Progenitor cell of endocrine pancreas (in vitro differentiated cells): ENCODE measurements around the gene CEP170. TPM values are rescaled to one million over a fixed set of nuclear protein-coding genes. Genes with fewer than 3 reads are reported as not detected.
"Not testable (repeated sequence)": the region's sequence is repeated elsewhere in the genome, so short reads cannot be mapped to it uniquely, and the experiment has no call there.

Experiments used
- DNase-seq: peaks from one replicate; pipeline ENCODE4 v3.0.0; 2021; ENCODE audit warnings: low spot score; ENCODE audit not compliant: unreplicated experiment
- H3K27ac Mint-ChIP-seq: 2 replicates; pipeline ENCODE4 v1.8.0; 2021; ENCODE audit warnings: mild to moderate bottlenecking, moderate library complexity, mixed read lengths
- H3K27me3 Mint-ChIP-seq: 2 replicates; pipeline ENCODE4 v1.8.0; 2021; ENCODE audit warnings: mixed read lengths
- H3K36me3 Mint-ChIP-seq: 2 replicates; pipeline ENCODE4 v1.8.0; 2022; ENCODE audit warnings: mixed read lengths; ENCODE audit not compliant: insufficient read depth
- H3K4me1 Mint-ChIP-seq: 2 replicates; pipeline ENCODE4 v1.8.0; 2021; ENCODE audit warnings: low read depth, mixed read lengths
- H3K4me3 Mint-ChIP-seq: 2 replicates; pipeline ENCODE4 v1.8.0; 2021; ENCODE audit warnings: low read depth, mild to moderate bottlenecking, moderate library complexity, mixed read lengths
- H3K9me3 Mint-ChIP-seq: 2 replicates; pipeline ENCODE4 v1.8.0; 2021; ENCODE audit warnings: low read depth, mixed read lengths
- total RNA-seq: library from RNA; stranded (reverse); gene quantifications from 2 replicates; pipeline ENCODE4 v1.2.1, GENCODE V29; 2021
- TF ChIP-seq, protein P1 (sequence below): fragments of 200-600 bp; sonication (generic); IDR thresholded peaks from one replicate; pipeline ENCODE4 v1.5.0; 2021; ENCODE audit warnings: antibody characterized with exemption, mild to moderate bottlenecking; ENCODE audit not compliant: unreplicated experiment

CEP170 gene
- total RNA-seq, 1 donor from 2014 or later: 80.1 TPM

- not testable (repeated sequence) for H3K27me3 Mint-ChIP-seq, H3K4me3 Mint-ChIP-seq, H3K9me3 Mint-ChIP-seq, H3K4me1 Mint-ChIP-seq, DNase-seq, H3K27ac Mint-ChIP-seq
- peaks cover 14% of the 10 kb centered on the region for H3K36me3 Mint-ChIP-seq
Measured at GRCh38 chr1:243204336-243204735, 50.7 kb downstream of the CEP170 start.

DNA sequence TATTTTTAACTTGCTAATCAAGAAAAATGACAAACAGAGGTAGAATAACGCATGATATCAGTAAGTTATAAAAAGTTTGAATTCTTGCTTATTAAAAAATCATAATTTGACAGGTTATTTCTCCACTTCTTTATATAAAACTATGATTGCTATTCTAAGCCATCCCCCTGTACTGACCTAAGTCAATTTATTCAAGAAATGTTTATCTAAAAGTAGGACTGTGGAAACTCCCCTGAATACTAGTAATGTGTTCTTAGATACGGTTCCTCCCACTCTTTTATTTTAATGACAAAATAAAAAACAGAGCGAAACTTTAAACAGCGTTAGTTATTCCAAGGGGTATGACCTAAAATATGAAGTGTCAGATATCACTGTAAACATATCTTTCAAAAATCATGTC, 51.9 kb downstream of the CEP170 start:
- H3K27ac Mint-ChIP-seq, H3K9me3 Mint-ChIP-seq, H3K4me3 Mint-ChIP-seq, H3K4me1 Mint-ChIP-seq, DNase-seq, H3K27me3 Mint-ChIP-seq: not testable (repeated sequence)
- peaks cover 15% of the 10 kb centered on the region for H3K36me3 Mint-ChIP-seq

DNA sequence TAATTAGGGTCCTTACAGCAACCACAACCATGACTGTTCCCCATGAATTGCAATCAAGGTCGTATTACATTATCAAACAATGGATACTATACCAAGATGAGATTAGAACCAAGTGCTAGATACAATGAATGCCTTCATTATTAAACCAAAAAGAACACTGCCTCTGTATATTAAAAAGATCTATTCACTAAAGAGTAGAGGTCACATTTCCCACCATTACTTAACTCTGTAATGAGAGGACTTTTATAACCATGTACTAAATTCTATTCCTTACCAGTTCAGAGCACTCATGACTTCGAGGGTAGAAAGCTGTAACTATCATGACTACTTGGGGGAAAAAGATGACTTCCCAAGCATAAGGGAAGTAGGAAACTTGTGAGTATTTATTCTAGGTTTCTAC, 53.8 kb downstream of the CEP170 start:
- not testable (repeated sequence) for H3K9me3 Mint-ChIP-seq, H3K27ac Mint-ChIP-seq, DNase-seq, H3K4me1 Mint-ChIP-seq, H3K4me3 Mint-ChIP-seq, H3K27me3 Mint-ChIP-seq
- peaks cover 18% of the 10 kb centered on the region for H3K36me3 Mint-ChIP-seq

DNA sequence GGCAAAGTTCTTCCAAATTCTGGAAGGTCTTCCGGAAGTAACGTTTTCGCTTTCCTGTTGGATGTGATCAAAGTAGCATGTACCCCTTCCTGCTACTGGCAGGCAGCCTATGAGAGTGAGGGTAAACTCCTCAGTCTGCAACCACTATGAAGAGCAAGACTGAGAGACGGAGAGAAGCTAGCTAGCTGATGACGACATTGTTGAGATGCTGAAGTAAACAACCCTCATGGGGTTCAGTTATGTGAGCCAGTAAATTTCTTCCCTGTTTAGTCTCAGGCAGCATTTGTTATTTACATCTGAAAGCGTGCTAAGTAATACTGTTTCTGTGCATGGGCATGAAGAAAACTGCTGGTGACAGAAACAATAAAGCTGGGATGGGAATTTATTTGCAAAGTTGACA, 57.6 kb downstream of the CEP170 start:
- H3K4me1 Mint-ChIP-seq, H3K4me3 Mint-ChIP-seq, H3K27ac Mint-ChIP-seq, DNase-seq, H3K9me3 Mint-ChIP-seq, H3K27me3 Mint-ChIP-seq: not testable (repeated sequence)
- H3K36me3 Mint-ChIP-seq: peaks cover 14% of the 10 kb centered on the region

- H3K4me3 Mint-ChIP-seq, H3K9me3 Mint-ChIP-seq, H3K27me3 Mint-ChIP-seq, DNase-seq, H3K27ac Mint-ChIP-seq, H3K4me1 Mint-ChIP-seq: not testable (repeated sequence)
- peaks cover 12% of the 10 kb centered on the region for H3K36me3 Mint-ChIP-seq
Measured at GRCh38 chr1:243193330-243193729, 61.8 kb downstream of the CEP170 start.

DNA sequence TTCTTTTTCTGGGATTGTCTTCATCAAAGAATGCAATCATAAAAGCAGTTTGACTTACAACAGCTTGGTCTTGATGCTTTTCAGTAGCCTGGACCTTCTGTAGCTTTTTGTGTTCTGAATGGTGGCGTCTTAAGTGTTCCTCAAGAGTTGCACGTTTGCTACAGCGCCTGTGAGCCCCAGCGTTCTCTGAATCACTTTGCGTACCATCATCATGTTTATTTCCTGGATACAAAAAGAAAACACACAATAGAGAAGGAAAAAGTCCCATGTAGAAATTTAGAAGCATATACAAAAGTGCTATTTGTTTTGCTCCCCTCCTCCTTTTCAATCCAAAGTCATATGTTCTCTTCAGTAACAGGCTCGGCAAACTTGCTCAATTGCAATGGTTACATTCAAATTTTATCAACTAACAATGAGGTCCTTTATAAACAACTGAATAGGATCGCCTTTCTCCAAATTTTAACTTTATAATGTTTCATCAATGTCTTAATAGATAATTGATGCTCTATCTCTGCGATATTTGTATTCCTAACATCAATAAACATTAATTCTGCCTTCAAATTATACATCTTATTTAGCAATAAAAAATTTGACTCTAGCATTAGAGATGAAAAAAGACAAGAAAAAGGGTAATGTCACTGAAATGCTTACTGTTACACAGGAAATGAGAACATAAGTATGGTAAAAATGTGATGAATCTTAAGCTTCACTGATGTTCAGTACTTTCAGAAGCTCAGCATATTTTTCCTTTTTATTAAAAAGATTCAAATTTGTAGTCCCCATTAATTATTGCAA, 68.7 kb downstream of the CEP170 start:
- peaks cover 15% of the 10 kb centered on the region for H3K36me3 Mint-ChIP-seq
- not testable (repeated sequence) for H3K9me3 Mint-ChIP-seq, H3K4me3 Mint-ChIP-seq, H3K27ac Mint-ChIP-seq, DNase-seq, H3K27me3 Mint-ChIP-seq, H3K4me1 Mint-ChIP-seq

- not testable (repeated sequence) for H3K27me3 Mint-ChIP-seq, H3K4me1 Mint-ChIP-seq, H3K4me3 Mint-ChIP-seq, H3K9me3 Mint-ChIP-seq, H3K27ac Mint-ChIP-seq, DNase-seq
- H3K36me3 Mint-ChIP-seq: peaks cover 18% of the 10 kb centered on the region
Measured at GRCh38 chr1:243184787-243185186, 70.3 kb downstream of the CEP170 start.

GRCh38 chr1:243183661-243184060, 71.4 kb downstream of the CEP170 start:
- H3K4me1 Mint-ChIP-seq, H3K4me3 Mint-ChIP-seq: not testable (repeated sequence)

DNA sequence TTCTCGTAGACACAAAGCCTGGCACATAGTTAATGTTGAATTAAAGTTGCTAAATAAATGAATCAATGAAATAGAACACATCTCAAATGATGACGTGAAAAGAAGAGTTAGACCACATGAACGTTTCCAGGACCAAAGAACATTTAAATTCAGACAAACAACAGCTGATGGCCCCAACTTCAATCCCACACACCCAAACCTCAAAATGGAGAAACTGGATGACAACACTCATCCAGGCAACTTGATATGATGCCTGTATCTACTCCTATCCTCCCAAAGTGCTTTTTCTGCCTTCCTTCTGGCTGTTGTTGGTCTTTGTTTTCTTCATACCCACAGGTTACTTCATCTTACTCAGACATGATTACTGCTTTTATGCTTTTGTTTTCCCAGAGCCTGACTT, 71.9 kb downstream of the CEP170 start:
- not testable (repeated sequence) for H3K27me3 Mint-ChIP-seq, H3K4me1 Mint-ChIP-seq, H3K27ac Mint-ChIP-seq, H3K9me3 Mint-ChIP-seq, DNase-seq, H3K4me3 Mint-ChIP-seq
- peaks cover 23% of the 10 kb centered on the region for H3K36me3 Mint-ChIP-seq

More at GRCh38 chr1:243183661-243184060, 71.4 kb downstream of the CEP170 start:
- H3K27ac Mint-ChIP-seq, DNase-seq, H3K9me3 Mint-ChIP-seq, H3K27me3 Mint-ChIP-seq: not testable (repeated sequence)
- H3K36me3 Mint-ChIP-seq: peaks cover 23% of the 10 kb centered on the region

DNA sequence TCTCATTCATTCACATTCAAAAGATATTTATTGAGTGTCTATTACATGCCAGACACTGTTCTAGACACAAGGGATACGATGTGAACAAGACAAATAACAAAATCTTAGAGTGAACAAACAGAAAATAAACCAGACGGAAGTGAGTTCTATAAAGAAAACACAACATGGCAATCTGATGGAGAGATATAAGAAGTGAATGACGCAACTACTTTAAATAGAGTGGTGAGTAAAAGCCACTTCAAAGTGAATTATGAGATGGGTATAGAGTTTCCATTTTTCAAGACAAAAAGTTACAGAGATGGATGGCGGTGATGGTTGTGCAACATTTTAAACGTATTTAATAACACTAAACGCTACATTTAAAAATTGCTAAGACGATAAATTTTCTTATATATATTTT, 75.4 kb downstream of the CEP170 start:
- DNase-seq: no peak
- TF ChIP-seq, protein P1, sequence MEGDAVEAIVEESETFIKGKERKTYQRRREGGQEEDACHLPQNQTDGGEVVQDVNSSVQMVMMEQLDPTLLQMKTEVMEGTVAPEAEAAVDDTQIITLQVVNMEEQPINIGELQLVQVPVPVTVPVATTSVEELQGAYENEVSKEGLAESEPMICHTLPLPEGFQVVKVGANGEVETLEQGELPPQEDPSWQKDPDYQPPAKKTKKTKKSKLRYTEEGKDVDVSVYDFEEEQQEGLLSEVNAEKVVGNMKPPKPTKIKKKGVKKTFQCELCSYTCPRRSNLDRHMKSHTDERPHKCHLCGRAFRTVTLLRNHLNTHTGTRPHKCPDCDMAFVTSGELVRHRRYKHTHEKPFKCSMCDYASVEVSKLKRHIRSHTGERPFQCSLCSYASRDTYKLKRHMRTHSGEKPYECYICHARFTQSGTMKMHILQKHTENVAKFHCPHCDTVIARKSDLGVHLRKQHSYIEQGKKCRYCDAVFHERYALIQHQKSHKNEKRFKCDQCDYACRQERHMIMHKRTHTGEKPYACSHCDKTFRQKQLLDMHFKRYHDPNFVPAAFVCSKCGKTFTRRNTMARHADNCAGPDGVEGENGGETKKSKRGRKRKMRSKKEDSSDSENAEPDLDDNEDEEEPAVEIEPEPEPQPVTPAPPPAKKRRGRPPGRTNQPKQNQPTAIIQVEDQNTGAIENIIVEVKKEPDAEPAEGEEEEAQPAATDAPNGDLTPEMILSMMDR: no peak
- H3K9me3 Mint-ChIP-seq: no peaks in the 10 kb centered on the region

GRCh38 chr1:243177792-243178191, 77.3 kb downstream of the CEP170 start:
- H3K4me3 Mint-ChIP-seq, DNase-seq, H3K9me3 Mint-ChIP-seq, H3K4me1 Mint-ChIP-seq, H3K27me3 Mint-ChIP-seq, H3K27ac Mint-ChIP-seq: not testable (repeated sequence)
- H3K36me3 Mint-ChIP-seq: peaks cover 13% of the 10 kb centered on the region

More for the DNA sequence above, 75.4 kb downstream of the CEP170 start:
- no peaks in the 10 kb centered on the region for H3K4me1 Mint-ChIP-seq
- H3K27me3 Mint-ChIP-seq: no peaks in the 10 kb centered on the region
- no peak overlapping the region for H3K4me3 Mint-ChIP-seq
- no peak overlapping the region for H3K27ac Mint-ChIP-seq
- H3K36me3 Mint-ChIP-seq: peaks cover 11% of the 10 kb centered on the region

DNA sequence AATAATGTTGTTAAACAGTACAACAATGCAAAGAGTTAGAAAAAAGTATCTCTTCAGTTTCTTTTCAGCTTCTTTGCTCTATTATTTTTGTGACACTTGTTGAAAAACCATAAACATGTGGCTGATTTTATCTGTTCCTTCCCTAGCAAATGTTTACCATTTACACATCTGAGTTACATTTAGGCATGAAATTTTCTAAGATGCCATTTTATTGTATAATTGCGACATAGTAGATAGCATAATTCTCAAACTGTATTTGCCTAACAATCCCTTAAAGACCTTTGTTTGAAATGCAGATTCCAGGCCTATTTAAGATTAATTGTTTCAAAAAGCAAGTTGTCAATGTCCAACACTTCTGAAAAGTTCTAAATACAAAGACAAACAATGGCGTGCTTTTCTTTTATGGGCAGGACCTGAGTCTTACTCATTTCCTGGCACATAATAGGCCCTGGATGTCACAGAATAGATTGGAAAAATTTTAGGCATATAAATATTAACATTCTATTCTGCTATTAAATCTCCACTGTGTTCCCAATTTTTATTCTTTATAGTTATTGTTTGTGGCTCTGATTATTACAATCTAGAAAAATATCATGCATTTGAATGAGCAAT, 81.2 kb downstream of the CEP170 start:
- DNase-seq, H3K27me3 Mint-ChIP-seq, H3K4me1 Mint-ChIP-seq, H3K36me3 Mint-ChIP-seq, H3K27ac Mint-ChIP-seq, H3K9me3 Mint-ChIP-seq, H3K4me3 Mint-ChIP-seq: not testable (repeated sequence)
